Fibroblast of skin of abdomen (primary cell): ENCODE data around the gene BAG3.

Experiments
- DNase-seq: peaks from one replicate; pipeline ENCODE4 v3.0.0-alpha.2; 2013

BAG3 gene

GRCh38 chr10:119667562-119668328 is 16.6 kb downstream of the BAG3 start:
- peak; percentile 92 for DNase-seq

GRCh38 chr10:119668461-119668860 is 17.3 kb downstream of the BAG3 start:
- no peak for DNase-seq

DNA sequence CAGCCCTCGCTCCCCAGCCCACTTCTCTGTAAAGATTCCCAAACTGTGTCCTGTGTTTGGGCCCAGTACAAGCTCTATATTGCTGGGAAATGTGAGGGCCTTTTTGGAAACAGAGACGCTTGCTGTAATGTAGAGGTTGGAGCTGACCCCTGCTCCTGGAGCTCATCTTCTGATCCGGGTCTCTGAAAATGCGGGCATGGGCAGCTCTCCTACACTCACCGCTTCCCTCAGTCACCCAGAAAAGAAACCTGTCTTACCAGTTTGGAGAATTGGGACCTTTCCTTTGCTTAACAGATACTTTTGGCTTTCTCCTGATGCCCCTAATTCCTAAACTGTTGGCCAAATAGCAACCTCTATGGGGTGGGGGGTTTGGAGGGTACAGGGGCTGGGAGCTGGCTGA is 18.2 kb downstream of the BAG3 start:
- DNase-seq = no peak

DNA sequence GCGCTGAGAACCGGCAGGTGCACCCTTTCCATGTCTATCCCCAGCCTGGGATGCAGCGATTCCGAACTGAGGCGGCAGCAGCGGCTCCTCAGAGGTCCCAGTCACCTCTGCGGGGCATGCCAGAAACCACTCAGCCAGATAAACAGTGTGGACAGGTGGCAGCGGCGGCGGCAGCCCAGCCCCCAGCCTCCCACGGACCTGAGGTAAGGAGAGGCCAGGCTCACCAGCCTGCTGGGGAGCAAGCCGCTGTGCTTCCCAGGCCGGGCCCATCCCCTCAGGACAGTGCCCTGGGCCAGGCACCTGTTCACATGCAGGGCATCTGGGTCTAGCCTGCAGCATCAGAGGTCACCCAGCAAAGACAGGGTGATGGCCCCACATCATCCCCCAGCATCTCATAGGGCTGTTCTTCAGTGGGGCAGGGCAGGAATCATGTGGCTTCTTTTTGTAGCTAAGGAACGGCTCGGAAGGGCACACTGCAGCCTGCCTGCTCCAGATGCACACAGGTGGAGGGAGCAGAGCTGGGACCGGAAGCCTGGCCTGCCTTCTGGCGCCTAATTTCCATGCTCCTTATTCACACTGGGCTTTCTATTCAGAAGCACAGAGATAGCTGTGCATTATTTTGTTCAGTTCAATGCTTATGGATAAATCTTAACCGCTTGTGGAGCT is 18.9 kb downstream of the BAG3 start:
- no peak for DNase-seq

DNA sequence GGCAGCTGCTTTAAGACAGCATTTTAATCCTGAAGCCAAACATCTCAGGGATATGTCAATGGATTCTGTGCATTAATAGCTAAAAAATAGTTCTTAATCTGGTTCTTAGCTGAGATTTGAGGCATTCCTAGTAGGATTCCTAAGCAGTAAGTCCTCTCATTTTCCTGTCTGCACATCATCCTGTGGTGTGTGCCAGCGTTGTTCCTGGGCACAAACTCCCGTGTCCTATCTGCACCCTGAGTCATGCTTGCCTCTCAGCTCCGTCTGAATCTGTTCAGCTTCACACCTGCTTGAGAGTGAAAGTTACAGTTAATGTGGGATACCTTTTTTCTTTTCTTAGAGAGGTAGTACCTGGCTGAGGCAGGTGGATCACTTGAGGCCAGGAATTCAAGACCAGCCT is 19.5 kb downstream of the BAG3 start:
- no peak for DNase-seq

GRCh38 chr10:119671381-119671780 is 20.2 kb downstream of the BAG3 start:
- no peak for DNase-seq

- DNase-seq = no peak
Observed at GRCh38 chr10:119672291-119672690, 21.1 kb downstream of the BAG3 start.

DNA sequence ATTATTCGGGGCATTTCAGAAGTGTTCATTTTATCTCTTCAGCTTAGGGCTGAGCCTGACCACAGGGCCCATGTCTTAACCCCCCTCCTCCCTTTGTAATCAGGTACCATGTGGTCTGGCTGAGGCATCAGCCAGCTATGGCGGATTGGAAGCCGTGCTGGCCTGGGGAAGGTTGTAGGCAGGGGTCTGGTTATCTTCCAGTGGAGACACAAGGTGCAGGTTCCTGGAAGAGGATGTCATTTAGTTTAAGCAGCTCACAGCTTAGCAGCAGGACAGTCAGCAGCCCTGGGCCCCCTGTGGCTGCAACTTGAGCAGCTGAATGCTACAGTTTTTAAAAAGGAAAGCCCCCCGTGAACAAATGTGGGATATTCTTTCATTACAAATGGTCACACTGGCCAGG is 22.1 kb downstream of the BAG3 start:
- DNase-seq = no peak

DNA sequence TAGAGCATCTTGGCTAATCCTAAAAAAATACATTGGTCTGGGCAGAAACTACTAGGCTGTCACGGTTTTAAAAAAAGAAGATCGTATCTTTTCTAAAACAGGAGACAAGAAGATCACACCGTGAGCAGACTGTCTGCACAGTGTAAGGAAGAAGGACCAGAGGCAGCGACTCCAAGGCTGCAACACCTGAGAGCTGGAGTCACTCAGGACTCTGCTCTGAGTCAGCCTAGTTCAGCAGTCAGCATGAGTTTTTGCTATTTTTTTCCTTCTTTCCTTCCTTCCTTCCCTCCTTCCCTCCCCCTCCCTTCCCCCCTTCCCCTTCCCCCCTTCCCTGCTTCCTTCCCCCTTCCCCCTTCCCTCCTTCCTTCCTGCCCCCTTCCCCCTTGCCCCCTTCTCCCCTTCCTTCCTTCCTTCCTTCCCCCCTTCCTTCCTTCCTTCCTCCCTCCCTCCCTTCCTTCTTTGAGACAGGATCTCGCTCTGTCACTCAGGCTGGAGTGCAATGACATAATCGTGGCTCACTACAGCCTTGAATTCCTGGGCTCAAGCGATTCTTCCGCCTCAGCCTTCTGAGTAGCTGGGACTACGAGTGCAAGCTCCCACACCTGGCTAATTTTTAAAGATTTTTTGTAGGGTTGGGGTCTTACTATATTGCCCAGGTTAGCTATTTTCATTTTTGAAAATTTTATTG is 24.4 kb downstream of the BAG3 start:
- DNase-seq = no peak

DNA sequence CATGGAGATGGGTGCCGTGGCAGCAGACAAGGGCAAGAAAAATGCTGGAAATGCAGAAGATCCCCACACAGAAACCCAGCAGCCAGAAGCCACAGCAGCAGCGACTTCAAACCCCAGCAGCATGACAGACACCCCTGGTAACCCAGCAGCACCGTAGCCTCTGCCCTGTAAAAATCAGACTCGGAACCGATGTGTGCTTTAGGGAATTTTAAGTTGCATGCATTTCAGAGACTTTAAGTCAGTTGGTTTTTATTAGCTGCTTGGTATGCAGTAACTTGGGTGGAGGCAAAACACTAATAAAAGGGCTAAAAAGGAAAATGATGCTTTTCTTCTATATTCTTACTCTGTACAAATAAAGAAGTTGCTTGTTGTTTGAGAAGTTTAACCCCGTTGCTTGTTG is 25.9 kb downstream of the BAG3 start:
- no peak for DNase-seq

DNA sequence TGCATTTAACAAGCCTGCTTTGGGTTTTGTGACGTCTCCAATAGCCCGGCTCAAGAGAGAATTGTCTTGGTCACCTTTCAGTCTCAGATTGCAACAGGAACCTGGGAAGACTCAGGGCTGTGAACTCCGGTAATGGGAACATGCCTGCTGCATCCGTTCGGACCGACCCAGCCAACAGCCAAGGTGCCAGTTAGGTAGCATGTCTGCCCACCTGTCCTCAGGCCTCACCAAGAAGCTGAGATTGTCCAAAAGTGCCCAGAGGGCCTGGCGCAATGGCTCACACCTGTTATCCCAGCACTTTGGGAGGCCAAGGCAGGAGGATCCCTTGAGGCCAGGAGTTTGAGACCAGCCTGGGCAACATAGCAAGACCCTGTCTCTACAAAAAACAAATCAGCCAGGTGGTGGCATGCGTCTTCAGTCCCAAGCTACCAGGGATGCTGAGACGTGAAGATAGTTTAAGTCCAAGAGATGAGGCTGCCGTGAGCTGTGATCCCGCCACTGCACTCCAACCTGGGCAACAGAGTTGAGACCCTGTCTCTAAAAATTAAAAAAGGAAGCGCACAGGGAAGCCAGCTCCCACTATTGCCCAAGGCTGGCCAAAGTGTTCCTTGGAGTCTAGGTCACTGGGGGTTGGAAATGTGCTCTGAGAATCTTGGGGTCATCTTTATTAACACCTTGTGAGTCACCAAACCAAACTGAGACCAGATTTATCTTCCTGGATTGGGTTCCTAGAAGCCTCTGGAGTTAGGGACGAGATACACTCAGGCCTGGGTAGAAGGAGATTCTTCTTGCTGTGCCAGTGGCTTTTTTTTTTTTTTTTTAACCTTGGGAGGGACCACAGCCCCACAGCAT is 26.9 kb downstream of the BAG3 start:
- no peak for DNase-seq

DNA sequence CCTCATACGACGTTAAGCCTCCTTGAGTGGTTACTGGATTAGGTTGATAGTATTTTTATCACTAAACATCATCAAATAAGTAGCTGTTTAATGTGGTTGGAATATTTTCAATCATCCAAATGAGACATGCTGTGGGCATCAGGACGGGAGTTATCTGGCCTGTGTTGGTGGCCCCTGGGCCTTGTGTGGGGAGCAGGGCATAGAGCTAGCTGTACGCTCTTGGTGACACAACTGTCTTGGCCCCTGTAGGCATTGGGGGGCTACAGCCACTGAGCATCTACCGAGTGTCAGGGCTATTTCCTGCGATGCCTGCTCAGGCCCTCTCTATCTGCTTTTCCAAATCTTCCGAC is 28.3 kb downstream of the BAG3 start:
- DNase-seq = no peak

DNA sequence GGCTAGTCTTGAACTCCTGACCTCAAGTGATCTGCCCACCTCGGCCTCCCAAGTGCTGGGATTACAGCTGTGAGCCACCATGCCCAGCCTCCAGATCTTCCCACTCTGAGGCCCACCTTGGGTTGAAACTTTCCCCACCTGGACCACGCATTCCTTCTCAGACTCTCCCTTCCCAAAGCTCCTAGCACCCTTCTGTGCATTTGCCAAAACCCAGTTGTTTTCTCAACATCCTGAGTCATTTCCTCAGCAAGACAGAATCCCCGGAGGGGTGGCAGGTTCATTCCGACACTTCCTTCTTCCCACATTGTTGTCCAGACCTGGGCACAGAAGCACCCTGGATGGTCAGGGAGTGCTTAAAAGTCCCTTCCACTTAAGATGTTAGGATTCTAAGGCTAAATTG is 28.9 kb downstream of the BAG3 start:
- DNase-seq = peak; percentile 59

DNA sequence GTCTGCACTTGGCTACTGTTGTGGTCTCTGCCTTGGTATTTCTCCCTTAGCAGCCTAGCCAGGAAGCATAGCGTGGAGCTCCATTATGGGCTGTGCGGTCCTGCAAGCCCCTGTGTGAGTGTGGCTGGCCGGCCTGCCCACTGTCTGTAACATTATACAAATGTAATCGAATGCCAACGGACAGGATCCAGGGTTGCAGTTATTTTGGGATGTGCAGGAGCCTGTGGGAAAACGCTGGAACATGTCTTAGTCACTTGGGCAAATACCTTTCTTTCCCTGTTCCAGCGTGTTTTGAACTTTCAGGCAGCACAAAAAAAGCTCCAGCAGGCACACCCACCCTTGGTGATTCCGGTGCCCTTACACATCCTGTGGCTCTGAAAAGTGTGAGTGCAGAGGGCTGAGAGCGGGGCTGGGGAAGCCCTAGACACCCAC is 29.5 kb downstream of the BAG3 start:
- no peak for DNase-seq

DNA sequence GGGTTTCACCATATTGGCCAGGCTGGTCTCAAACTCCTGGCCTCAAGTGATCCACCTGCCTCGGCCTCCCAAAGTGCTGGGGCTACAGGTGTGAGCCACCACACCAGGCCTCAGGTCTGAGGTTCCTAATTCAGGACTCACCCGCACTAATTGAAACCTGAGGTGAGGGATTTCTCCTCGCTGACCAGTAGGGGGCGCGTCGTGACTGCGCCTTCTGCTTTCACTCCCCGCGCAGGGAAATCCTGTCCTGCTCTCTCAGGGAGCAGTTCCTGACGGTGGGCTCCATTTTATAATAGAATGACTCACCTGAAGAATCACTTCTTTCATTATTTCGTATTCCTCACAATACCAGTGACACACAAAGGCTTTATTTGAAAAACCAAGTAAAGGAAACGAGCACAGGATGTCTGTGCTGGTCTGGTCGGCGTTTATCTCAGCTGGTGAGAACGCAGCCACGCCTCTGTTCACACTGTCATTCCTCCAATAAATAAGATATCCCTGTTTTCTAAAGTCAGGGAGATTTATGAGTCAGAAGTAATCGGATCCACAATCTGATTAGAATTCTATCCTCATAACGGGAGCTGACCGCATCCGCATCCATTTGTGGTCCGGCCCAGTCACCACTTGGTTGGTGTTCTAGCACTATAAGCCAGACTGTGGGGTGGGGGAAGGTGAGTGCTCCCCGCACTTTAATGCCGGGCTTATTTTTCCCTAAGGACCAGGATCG is 35.4 kb downstream of the BAG3 start:
- DNase-seq = peak; percentile 87

GRCh38 chr10:119687192-119688032 is 36.2 kb downstream of the BAG3 start:
- no peak for DNase-seq

GRCh38 chr10:119688033-119688508 is 36.9 kb downstream of the BAG3 start:
- no peak for DNase-seq

DNA sequence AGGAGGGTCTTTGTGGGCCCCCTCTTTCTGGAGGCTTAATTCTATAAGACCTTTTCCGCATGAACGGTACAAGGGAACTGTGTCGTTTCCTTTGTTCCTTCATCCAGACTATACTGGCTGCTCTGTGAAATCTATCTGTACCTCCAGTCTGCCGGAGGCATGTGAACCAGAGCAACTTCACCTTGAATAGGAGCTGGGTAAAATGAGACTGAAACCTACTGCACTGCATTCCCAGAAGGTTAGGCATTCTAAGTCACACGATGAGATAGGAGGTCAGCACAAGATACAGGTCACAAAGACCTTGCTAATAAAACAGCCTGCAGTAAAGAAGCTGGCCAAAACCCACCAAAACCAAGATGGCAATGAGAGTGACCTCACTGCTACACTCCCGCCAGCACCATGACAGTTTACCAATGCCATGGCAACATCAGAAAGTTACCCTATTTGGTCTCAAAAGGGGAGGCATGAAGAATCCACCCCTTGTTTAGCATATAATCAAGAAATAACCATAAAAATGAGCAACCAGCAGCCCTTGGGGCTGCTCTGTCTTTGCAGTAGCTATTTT is 37.9 kb downstream of the BAG3 start:
- no peak for DNase-seq

DNA sequence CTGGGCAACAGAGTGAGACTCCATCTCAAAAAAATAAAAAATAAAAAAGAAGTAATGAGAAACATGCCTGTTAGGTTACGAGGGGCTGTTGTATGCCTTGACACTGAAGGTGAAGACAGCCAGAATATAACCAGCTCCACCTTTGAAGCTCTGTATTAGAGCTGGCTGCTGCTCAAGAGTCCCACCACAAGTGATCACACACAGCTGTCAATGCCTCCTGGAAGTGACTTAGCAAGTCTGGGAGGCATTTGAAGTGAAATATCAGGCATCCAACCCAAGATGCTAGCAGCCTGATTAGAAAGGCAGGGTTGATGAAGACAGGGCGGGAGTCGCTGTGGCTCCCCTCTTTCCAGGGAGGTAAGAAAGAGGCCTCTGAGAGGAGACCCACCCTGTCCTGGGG is 40.5 kb downstream of the BAG3 start:
- DNase-seq = no peak

DNA sequence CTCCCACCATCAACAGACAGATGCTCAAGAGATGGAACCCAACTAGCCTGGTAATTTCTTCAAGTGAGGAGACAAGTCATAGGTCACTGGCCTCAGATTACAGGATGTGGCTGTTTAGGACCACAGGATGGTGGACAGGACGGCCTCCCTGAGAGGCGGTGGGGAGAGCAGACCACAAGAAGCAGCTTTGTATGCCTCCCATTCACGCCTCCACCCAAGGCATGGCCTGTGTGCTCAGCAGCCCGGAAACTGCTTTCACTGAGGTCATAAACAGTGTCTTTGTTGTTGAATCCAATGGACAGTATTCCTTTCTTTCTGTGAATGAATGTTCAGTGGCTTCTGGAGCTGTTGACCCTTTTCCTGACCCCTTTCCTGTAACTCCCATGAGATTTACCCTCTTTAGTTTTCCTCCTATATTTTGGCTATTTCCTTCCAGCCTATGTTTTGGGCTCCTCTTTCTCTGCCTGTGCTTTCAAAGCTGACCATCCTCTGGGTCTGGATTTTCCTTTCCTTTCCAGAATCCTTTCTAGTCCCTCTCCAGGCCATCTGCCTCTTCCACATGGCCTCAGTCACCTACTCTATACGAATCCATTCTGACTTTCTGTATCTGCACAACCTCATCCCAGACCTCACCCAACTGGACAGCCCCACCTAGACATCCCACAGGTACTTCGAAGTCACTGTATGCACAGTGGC is 42.2 kb downstream of the BAG3 start:
- no peak for DNase-seq
